Caco-2 (cell line): ENCODE measurements around the gene TOPBP1. TPM values are rescaled to one million over a fixed set of nuclear protein-coding genes. Genes with fewer than 3 reads are reported as not detected.

Source experiments
- BruUV-seq: library from RNA; stranded (reverse); fragments of 400-500 nt; replicated peaks from 2 replicates; lab custom pipeline; 2021; lab: Mats Ljungman, UMichigan
- CTCF ChIA-PET: fragments of 300-600 bp; sonication (Branson Sonifier 250); formaldehyde crosslinking; loops from one replicate; lab custom pipeline; 2022; ENCODE audit warnings: antibody characterized with exemption; lab: Charles Lee
- POLR2A ChIA-PET: fragments of 300-600 bp; sonication (Branson Sonifier 250); formaldehyde crosslinking; loops from one replicate; lab custom pipeline; 2022; ENCODE audit warnings: antibody characterized with exemption; lab: Charles Lee
- DNase-seq, 2 experiments: peaks; one replicate each; pipeline versions ENCODE4 v3.0.0 to v3.0.0-alpha.2; 2020 to 2022
- H3K27me3 ChIP-seq: replicated peaks from 2 replicates; pipeline ENCODE4 v1.6.0; 2011; ENCODE audit warnings: low read length; ENCODE audit not compliant: control insufficient read depth, insufficient read depth
- H3K36me3 ChIP-seq: 2 replicates; pipeline ENCODE4 v1.5.1; 2011; ENCODE audit warnings: low read length; ENCODE audit not compliant: control insufficient read depth, insufficient read depth
- H3K4me1 ChIP-seq: fragments of 250-450 bp; sonication (Bioruptor Pico); 2 replicates; pipeline ENCODE4 v1.5.1; 2020; ENCODE audit warnings: mild to moderate bottlenecking
- H3K4me3 ChIP-seq: 2 replicates; pipeline ENCODE4 v1.5.1; 2011; ENCODE audit warnings: low read depth, mild to moderate bottlenecking, control low read depth, low read length
- H3K9me3 ChIP-seq: fragments of 250-450 bp; sonication (Bioruptor Pico); 2 replicates; pipeline ENCODE4 v1.5.1; 2020; ENCODE audit warnings: mild to moderate bottlenecking, moderate library complexity
- H3K27ac Mint-ChIP-seq: one replicate; pipeline ENCODE4 v1.8.0; 2022; ENCODE audit warnings: mixed read lengths; ENCODE audit not compliant: unreplicated experiment
- H3K27me3 Mint-ChIP-seq: one replicate; pipeline ENCODE4 v1.8.0; 2022; ENCODE audit warnings: mixed read lengths; ENCODE audit not compliant: insufficient read depth, unreplicated experiment
- H3K36me3 Mint-ChIP-seq: one replicate; pipeline ENCODE4 v1.8.0; 2022; ENCODE audit warnings: mild to moderate bottlenecking, mixed read lengths; ENCODE audit not compliant: insufficient read depth, unreplicated experiment
- H3K4me1 Mint-ChIP-seq: one replicate; pipeline ENCODE4 v1.8.0; 2022; ENCODE audit warnings: low read depth, mixed read lengths; ENCODE audit not compliant: unreplicated experiment
- H3K4me3 Mint-ChIP-seq: one replicate; pipeline ENCODE4 v1.8.0; 2022; ENCODE audit warnings: mild to moderate bottlenecking, moderate library complexity, mixed read lengths; ENCODE audit not compliant: unreplicated experiment
- H3K9me3 Mint-ChIP-seq: one replicate; pipeline ENCODE4 v1.8.0; 2022; ENCODE audit warnings: mixed read lengths; ENCODE audit not compliant: unreplicated experiment
- intact Hi-C: fragments of 100-400 bp; cut with micrococcal nuclease; formaldehyde crosslinking; loops from one replicate; pipeline ENCODE4 v1.10.0; 2022; ENCODE audit not compliant: unreplicated experiment
- total RNA-seq: library from RNA; stranded (reverse); gene quantifications from 2 replicates; pipeline ENCODE4 v1.2.3, GENCODE V29; 2022
- TF ChIP-seq, protein P1 (sequence below), 2 experiments: fragments of 200-600 bp in 1 of 2; IDR thresholded peaks; 1 replicate in 1 of 2; 2 replicates in 1 of 2; pipeline versions ENCODE4 v1.5.1 to v1.8.0; 2011 to 2022; ENCODE audit warnings: antibody characterized with exemption in 1 of 2, control low read depth in 1 of 2, inconsistent platforms in 1 of 2, low read depth in 1 of 2, low read length in 1 of 2, mild to moderate bottlenecking in 1 of 2, moderate library complexity in 1 of 2; ENCODE audit not compliant: insufficient read depth in 1 of 2, severe bottlenecking in 1 of 2, unreplicated experiment in 1 of 2

TOPBP1 gene
- total RNA-seq, 1 experiment from 2014 or later, result 57.1 TPM

DNA sequence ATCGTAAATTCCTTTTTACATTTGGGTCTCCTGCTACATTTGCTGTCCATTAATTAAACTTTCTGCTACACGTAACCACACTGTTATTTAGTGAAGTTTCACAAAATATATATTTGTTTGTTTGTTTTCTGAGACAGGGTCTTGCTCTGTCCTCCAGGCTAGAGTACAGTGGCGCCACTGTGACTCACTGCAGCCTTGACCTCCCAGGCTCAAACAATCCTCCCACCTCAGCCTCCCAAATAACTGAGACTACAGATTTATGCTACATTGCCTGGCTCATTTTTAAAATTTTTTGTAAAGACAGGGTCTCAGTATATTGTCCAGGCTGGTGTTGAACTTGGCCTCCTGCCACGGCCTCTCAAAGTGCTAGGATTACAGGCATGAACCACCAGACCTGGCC lies 20.5 kb downstream of the TOPBP1 start:
- Mint-ChIP-seq H3K27me3 (no peaks in the 10 kb centered on the region), H3K27ac (no peak overlapping the region), H3K36me3 (peaks cover 79% of the 10 kb centered on the region), H3K4me3 (no peak overlapping the region), H3K4me1 (no peaks in the 10 kb centered on the region), H3K9me3 (no peaks in the 10 kb centered on the region)
- Histone ChIP-seq H3K9me3 (no peaks in the 10 kb centered on the region), H3K4me1 (peaks cover 10% of the 10 kb centered on the region), H3K4me3 (no peak overlapping the region), H3K27me3 (no peaks in the 10 kb centered on the region), H3K36me3 (no peaks in the 10 kb centered on the region; the same call in 1 of the 2 replicates)
- DNase-seq, result no peak
- TF ChIP-seq, protein P1, sequence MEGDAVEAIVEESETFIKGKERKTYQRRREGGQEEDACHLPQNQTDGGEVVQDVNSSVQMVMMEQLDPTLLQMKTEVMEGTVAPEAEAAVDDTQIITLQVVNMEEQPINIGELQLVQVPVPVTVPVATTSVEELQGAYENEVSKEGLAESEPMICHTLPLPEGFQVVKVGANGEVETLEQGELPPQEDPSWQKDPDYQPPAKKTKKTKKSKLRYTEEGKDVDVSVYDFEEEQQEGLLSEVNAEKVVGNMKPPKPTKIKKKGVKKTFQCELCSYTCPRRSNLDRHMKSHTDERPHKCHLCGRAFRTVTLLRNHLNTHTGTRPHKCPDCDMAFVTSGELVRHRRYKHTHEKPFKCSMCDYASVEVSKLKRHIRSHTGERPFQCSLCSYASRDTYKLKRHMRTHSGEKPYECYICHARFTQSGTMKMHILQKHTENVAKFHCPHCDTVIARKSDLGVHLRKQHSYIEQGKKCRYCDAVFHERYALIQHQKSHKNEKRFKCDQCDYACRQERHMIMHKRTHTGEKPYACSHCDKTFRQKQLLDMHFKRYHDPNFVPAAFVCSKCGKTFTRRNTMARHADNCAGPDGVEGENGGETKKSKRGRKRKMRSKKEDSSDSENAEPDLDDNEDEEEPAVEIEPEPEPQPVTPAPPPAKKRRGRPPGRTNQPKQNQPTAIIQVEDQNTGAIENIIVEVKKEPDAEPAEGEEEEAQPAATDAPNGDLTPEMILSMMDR (IDR thresholded peaks at IDR 0.05; ENCODE audit: insufficient read depth in 1 of 2, low read depth in 1 of 2, low read length in 1 of 2, severe bottlenecking in 1 of 2, unreplicated experiment in 1 of 2), result no peak
- no TSS peak for BruUV-seq
- POLR2A ChIA-PET, result no interaction called here
- intact Hi-C loops, result no loop called here
- CTCF ChIA-PET, result no interaction called here

DNA sequence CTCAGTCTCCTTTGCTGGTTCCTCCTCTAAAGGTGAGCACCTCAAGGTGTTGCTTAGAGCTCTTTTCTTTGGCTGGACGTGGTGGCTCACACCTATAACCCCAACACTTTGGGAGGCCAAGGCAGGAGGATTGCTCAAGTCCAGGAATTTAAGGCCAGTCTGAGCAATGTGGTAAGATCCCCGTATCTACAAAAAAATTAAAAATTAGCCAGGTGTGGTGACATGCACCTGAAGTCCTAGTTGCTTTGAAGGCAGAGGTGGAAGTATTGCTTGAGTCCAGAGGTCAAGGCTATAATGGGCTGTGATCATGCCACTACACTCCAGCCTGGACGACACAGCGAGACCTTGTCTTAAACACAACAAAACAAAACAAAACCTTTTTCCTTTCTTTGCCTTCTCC lies 28.3 kb downstream of the TOPBP1 start:
- Mint-ChIP-seq H3K27me3 (no peaks in the 10 kb centered on the region), H3K4me3 (no peak overlapping the region), H3K27ac (no peak overlapping the region), H3K36me3 (peaks cover 76% of the 10 kb centered on the region), H3K9me3 (no peaks in the 10 kb centered on the region), H3K4me1 (peaks cover 11% of the 10 kb centered on the region)
- no peak overlapping the region for H3K4me3 ChIP-seq
- intact Hi-C loops, result no loop called here
- POLR2A ChIA-PET, result no interaction called here
- H3K27me3 ChIP-seq, result no peaks in the 10 kb centered on the region
- DNase-seq, result peak; percentile 20 to 39
- no peaks in the 10 kb centered on the region for H3K9me3 ChIP-seq
- no TSS peak for BruUV-seq
- H3K36me3 ChIP-seq, result peaks cover 2% of the 10 kb centered on the region
- CTCF ChIA-PET, result no interaction called here
- H3K4me1 ChIP-seq, result peaks cover 12% of the 10 kb centered on the region
- TF ChIP-seq, protein P1 (IDR thresholded peaks at IDR 0.05; ENCODE audit: insufficient read depth in 1 of 2, low read depth in 1 of 2, low read length in 1 of 2, severe bottlenecking in 1 of 2, unreplicated experiment in 1 of 2), result no peak

DNA sequence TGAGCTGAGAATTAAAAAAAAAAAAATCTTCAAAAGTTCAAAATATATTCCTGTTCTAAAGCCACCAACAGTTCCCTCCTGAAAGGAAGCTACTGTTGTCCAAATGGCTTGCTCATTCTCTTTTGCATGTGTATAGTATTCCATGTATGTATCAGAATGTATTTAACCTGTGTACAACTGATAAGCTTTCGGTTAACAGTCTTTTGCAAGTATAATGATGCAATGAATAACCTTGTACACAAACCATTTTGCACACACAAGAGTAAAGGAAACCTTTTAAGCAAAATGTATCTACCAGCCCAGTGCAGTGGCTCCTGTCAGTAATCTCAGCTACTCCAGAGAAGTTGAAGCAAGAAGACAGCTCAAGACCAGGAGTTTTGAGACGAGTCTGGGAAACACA lies 32.6 kb downstream of the TOPBP1 start:
- Histone ChIP-seq H3K9me3 (no peaks in the 10 kb centered on the region), H3K4me3 (no peak overlapping the region), H3K27me3 (no peaks in the 10 kb centered on the region), H3K4me1 (peaks cover 11% of the 10 kb centered on the region), H3K36me3 (no peaks in the 10 kb centered on the region; the same call in 1 of the 2 replicates)
- Mint-ChIP-seq H3K4me3 (no peak overlapping the region), H3K27ac (no peak overlapping the region), H3K9me3 (no peaks in the 10 kb centered on the region), H3K36me3 (peaks cover 57% of the 10 kb centered on the region), H3K4me1 (peaks cover 11% of the 10 kb centered on the region), H3K27me3 (no peaks in the 10 kb centered on the region)
- intact Hi-C loops, result no loop called here
- ChIA-PET POLR2A (no interaction called here), CTCF (no interaction called here)
- TF ChIP-seq, protein P1 (IDR thresholded peaks at IDR 0.05; ENCODE audit: insufficient read depth in 1 of 2, low read depth in 1 of 2, low read length in 1 of 2, severe bottlenecking in 1 of 2, unreplicated experiment in 1 of 2), result no peak
- no peak for DNase-seq
- no TSS peak for BruUV-seq
